Prostate gland (tissue), 2 donors: ENCODE data around the gene NRCAM. TPM values are rescaled to one million over a fixed set of nuclear protein-coding genes. Genes with fewer than 3 reads are reported as not detected.

Experiments used
- DNase-seq: peaks from one replicate; pipeline ENCODE4 v3.0.0-alpha.2; 2019; ENCODE audit warnings: low spot score
- H3K27ac ChIP-seq, 2 donors: fragments of 200-600 bp; sonication (generic); 2 replicates each; pipeline ENCODE4 v1.5.1; 2017 to 2019
- H3K27me3 ChIP-seq: fragments of 200-600 bp; sonication (generic); replicated peaks from 2 replicates; pipeline ENCODE4 v1.5.1; 2019; ENCODE audit not compliant: insufficient read depth
- H3K36me3 ChIP-seq, 2 donors: fragments of 200-600 bp; sonication (generic); 1 replicate in 1 of 2; 2 replicates in 1 of 2; pipeline versions ENCODE4 v1.5.1 to v1.8.1; 2017 to 2019
- H3K4me1 ChIP-seq: fragments of 200-600 bp; sonication (generic); replicated peaks from 2 replicates; pipeline ENCODE4 v1.5.1; 2019
- H3K4me3 ChIP-seq, 2 donors: fragments of 200-600 bp; sonication (generic); 2 replicates each; pipeline ENCODE4 v1.5.1; 2017 to 2019
- H3K9me3 ChIP-seq: fragments of 200-600 bp; sonication (generic); 2 replicates; pipeline ENCODE4 v1.5.1; 2017
- POLR2A ChIP-seq: fragments of 450-650 bp; IDR thresholded peaks from one replicate; pipeline ENCODE4 v1.6.1; 2016; ENCODE audit warnings: antibody characterized with exemption, mild to moderate bottlenecking
- POLR2AphosphoS5 ChIP-seq: sonication (generic); formaldehyde crosslinking; IDR thresholded peaks from one replicate; pipeline ENCODE4 v1.6.1; 2017; ENCODE audit warnings: antibody characterized with exemption
- WGBS: methylation state at CpG from one replicate; pipeline ENCODE4 v1.1.5; 2018; 5-methylcytosine and 5-hydroxymethylcytosine counted together
- intact Hi-C: fragments of 100-400 bp; cut with DNase I; formaldehyde crosslinking; loops from one replicate; pipeline ENCODE4 v1.14.2; 2022
- total RNA-seq, 2 donors: library from RNA; depleted of rRNA; stranded (reverse); fragments of >200 nt; gene quantifications; one replicate each; pipeline ENCODE4 v1.1.0, GENCODE V29; 2016
- TF ChIP-seq, protein P1 (sequence below), 4 experiments: fragments of 200-600 bp in 2 of 4; fragments of 450-650 bp in 2 of 4; sonication (generic) in 2 of 4; IDR thresholded peaks; 1 replicate in 3 of 4; 2 replicates in 1 of 4; pipeline ENCODE4 v1.5.1; 2016 to 2019; ENCODE audit warnings: antibody characterized with exemption in 4 of 4, mild to moderate bottlenecking in 2 of 4, moderate library complexity in 2 of 4

The NRCAM gene
- total RNA-seq, 2 donors from 2014 or later = 1.1 to 3.1 TPM

DNA sequence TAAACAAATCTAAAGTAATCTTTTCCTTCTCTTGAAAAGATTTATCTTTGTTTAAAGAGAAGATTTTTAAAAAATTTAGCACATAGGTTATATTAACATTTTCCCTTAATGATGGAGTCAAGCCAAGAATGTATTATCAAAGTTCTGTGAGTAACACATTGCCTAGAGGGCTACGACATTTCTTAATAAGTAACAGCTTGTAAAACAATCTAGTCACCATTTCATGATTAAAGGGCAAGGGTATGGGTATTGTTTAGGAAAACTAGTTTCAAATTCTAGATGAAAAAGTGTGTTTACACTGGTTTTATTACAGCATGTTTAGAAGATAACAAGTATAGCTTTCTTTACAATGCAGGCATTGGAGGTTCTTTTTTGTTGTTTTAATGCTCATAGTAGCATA is 297.5 kb downstream of the NRCAM start:
- Histone ChIP-seq H3K4me1 (no peaks in the 10 kb centered on the region), H3K9me3 (no peaks in the 10 kb centered on the region), H3K27me3 (no peaks in the 10 kb centered on the region), H3K36me3 (no peaks in the 10 kb centered on the region), H3K27ac (no peak overlapping the region), H3K4me3 (no peak overlapping the region)
- TF ChIP-seq POLR2A (no peak), POLR2AphosphoS5 (no peak)
- TF ChIP-seq, protein P1, sequence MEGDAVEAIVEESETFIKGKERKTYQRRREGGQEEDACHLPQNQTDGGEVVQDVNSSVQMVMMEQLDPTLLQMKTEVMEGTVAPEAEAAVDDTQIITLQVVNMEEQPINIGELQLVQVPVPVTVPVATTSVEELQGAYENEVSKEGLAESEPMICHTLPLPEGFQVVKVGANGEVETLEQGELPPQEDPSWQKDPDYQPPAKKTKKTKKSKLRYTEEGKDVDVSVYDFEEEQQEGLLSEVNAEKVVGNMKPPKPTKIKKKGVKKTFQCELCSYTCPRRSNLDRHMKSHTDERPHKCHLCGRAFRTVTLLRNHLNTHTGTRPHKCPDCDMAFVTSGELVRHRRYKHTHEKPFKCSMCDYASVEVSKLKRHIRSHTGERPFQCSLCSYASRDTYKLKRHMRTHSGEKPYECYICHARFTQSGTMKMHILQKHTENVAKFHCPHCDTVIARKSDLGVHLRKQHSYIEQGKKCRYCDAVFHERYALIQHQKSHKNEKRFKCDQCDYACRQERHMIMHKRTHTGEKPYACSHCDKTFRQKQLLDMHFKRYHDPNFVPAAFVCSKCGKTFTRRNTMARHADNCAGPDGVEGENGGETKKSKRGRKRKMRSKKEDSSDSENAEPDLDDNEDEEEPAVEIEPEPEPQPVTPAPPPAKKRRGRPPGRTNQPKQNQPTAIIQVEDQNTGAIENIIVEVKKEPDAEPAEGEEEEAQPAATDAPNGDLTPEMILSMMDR (IDR thresholded peaks at IDR 0.05) = no peak
- WGBS = 53% methylated on average over 1 of the region's 1 CpG
- intact Hi-C loops = no loop called here
- no peak for DNase-seq

DNA sequence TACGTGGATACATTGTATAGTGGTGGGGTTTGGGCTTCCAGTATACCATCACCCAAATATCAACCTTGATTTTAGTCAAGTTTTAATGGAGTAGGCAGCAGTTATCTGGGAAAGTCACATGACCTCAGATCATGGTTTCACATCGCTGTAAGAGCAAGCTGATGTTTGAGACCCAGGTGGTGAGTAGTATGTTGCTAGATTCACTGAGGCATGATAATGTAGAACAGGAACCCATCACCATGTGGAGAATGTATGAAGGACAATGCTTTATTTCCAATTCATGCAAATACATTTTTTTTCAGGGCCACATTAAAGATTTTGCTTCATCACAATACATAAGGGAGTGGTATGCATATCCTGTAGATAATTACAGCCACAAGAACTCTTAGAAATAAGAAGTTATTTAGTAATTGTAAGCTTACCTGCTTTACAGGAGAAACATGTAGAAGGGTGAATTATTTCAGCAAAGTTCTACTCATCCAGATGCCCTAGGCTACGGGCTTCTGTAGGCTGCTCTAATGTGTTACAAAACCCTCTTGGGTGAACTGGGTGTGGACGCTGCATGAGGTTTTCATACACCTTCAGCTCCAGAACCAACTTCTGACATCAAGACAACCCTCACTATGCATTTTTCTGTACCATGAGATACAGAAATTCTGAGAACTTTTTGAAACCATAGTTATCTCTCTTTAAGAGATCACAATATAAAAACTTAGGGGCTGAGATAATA is 298.5 kb downstream of the NRCAM start:
- Histone ChIP-seq H3K36me3 (no peaks in the 10 kb centered on the region), H3K4me3 (no peak overlapping the region), H3K9me3 (no peaks in the 10 kb centered on the region), H3K4me1 (no peaks in the 10 kb centered on the region), H3K27me3 (no peaks in the 10 kb centered on the region), H3K27ac (no peak overlapping the region)
- TF ChIP-seq, protein P1 (IDR thresholded peaks at IDR 0.05) = no peak
- TF ChIP-seq POLR2A = no peak
- no peak for TF ChIP-seq POLR2AphosphoS5
- no peak for DNase-seq
- intact Hi-C loops = no loop called here
- WGBS = 93% methylated on average over 4 of the region's 4 CpGs

DNA sequence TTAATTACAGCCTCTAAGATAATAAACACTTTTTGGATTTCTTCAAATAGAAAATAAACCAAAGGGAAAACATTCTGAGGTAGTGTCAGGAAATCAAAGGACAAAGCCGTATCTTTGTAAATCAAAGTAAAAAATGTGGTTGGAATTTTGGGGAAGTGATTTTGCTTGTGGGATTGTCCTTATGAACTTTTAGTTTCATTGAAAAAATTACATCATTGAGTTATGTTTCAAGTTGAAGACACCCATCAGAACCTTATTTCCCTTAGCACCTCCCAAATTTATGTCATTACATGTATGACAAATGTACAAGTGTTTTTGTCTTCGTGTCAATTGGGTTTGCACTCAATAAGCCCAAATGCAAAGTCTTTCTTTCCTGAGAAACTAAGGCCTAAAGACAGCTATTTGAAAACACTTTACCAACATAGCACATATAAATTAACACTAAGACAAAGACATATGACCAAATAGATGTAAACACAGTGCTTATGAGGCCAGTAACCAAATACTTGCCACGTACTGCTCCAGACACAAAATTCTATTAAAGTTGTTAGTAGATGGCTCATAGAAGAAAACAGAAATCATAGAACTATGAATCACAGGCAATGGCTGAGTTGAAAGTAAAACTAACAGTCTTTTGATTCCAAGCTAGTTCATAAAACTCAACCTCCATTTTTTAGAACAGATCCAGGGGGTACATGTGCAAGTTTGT is 299.2 kb downstream of the NRCAM start:
- no peaks in the 10 kb centered on the region for H3K27me3 ChIP-seq
- H3K4me3 ChIP-seq = no peak overlapping the region
- TF ChIP-seq POLR2AphosphoS5 (no peak), POLR2A (no peak)
- TF ChIP-seq, protein P1 (IDR thresholded peaks at IDR 0.05) = no peak
- DNase-seq = no peak
- no peaks in the 10 kb centered on the region for H3K4me1 ChIP-seq
- WGBS = 84% methylated on average over 3 of the region's 3 CpGs
- no peak overlapping the region for H3K27ac ChIP-seq
- intact Hi-C loops = no loop called here
- no peaks in the 10 kb centered on the region for H3K36me3 ChIP-seq
- H3K9me3 ChIP-seq = no peaks in the 10 kb centered on the region

DNA sequence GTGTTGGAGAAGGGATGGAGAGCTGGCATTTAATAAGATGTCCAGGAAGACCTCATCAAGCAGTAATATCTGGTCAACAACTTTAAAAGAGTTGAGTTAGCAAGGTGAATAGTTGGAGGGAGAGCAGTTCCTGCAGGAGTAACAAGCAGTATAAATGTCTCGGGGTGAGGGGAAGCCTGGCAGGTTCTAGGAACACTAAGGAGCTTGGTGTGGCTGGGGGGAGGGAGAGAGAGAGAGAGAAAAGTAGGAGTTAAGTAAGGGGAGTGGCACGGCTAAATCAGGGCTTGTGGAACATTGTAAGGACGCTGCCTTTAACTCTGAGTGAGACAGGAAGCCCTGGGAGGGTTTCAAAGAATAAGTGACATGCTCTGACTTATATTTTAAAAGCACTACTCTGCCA is 304.0 kb downstream of the NRCAM start:
- no peak for DNase-seq
- H3K27ac ChIP-seq = no peak overlapping the region
- H3K36me3 ChIP-seq = no peaks in the 10 kb centered on the region
- H3K4me3 ChIP-seq = no peak overlapping the region
- no peaks in the 10 kb centered on the region for H3K4me1 ChIP-seq
- intact Hi-C loops = no loop called here
- WGBS = 55% methylated on average over 3 of the region's 3 CpGs
- TF ChIP-seq POLR2AphosphoS5 (no peak), POLR2A (no peak)
- TF ChIP-seq, protein P1 (IDR thresholded peaks at IDR 0.05) = no peak
- no peaks in the 10 kb centered on the region for H3K9me3 ChIP-seq
- H3K27me3 ChIP-seq = no peaks in the 10 kb centered on the region
